Adrenal gland (tissue), 12 donors: Measurements from ENCODE around the gene POP7. TPM values are rescaled to one million over a fixed set of nuclear protein-coding genes. Genes with fewer than 3 reads are reported as not detected.

Experiments
- DNase-seq, 7 donors: peaks; one replicate each; pipeline ENCODE4 v3.0.0-alpha.2; 2019 to 2020
- H3K27ac ChIP-seq, 5 donors: fragments of 200-600 bp; sonication (generic) in 4 of 5; 1 replicate in 3 of 5; 2 replicates in 2 of 5; pipeline versions ENCODE4 v1.5.1 to v1.8.0; 2016 to 2020; ENCODE audit warnings: mild to moderate bottlenecking in 1 of 5
- H3K27me3 ChIP-seq: fragments of 200-600 bp; 2 replicates; pipeline ENCODE4 v1.8.0; 2021
- H3K36me3 ChIP-seq, 2 donors: fragments of 200-600 bp; replicated peaks in 1 of 2; 1 replicate in 1 of 2; 2 replicates in 1 of 2; pipeline versions ENCODE4 v1.5.1 to v1.8.0; 2018 to 2022
- H3K4me1 ChIP-seq, 2 donors: fragments of 200-600 bp; replicated peaks in 1 of 2; 1 replicate in 1 of 2; 2 replicates in 1 of 2; pipeline versions ENCODE4 v1.5.1 to v1.8.0; 2018 to 2021
- H3K4me3 ChIP-seq, 4 donors: fragments of 200-600 bp; sonication (generic) in 3 of 4; one replicate each; pipeline ENCODE4 v1.5.1; 2016 to 2018
- H3K9me3 ChIP-seq, 3 donors: fragments of 200-600 bp; sonication (generic) in 1 of 3; replicated peaks in 1 of 3; 1 replicate in 2 of 3; 2 replicates in 1 of 3; pipeline versions ENCODE4 v1.5.1 to v1.8.0; 2016 to 2021
- CTCF ChIP-seq, 6 experiments: fragments of 450-650 bp in 4 of 6; fragments of 200-600 bp in 2 of 6; sonication (generic) in 1 of 6; IDR thresholded peaks; 1 replicate in 5 of 6; 2 replicates in 1 of 6; pipeline versions ENCODE4 v1.5.1 to v1.8.0; 2016 to 2021; ENCODE audit warnings: antibody characterized with exemption in 6 of 6, mild to moderate bottlenecking in 2 of 6, moderate library complexity in 1 of 6
- POLR2A ChIP-seq, 2 donors: fragments of 450-650 bp; IDR thresholded peaks; one replicate each; pipeline ENCODE4 v1.6.1; 2017; ENCODE audit warnings: antibody characterized with exemption in 2 of 2, mild to moderate bottlenecking in 2 of 2, moderate library complexity in 1 of 2
- WGBS, 4 donors: extraction: QIAGEN DNeasy Blood & Tissue Kit in 2 of 4; methylation state at CpG; one replicate each; pipeline versions ENCODE4 v1.1.5 to v1.1.7; 2013 to 2017; 5-methylcytosine and 5-hydroxymethylcytosine counted together
- intact Hi-C, 2 donors: fragments of 100-400 bp; cut with DNase I; formaldehyde crosslinking; loops; one replicate each; pipeline versions ENCODE4 v1.14.1 to v1.15.0; 2022 to 2023
- polyA plus RNA-seq, 3 donors: library from polyadenylated mRNA; stranded (reverse); fragments of 200-250 nt in 2 of 3; fragments of 350-450 nt in 1 of 3; fragmentation: Illumina TruSeq in 1 of 3; extraction: RNeasy Lipid Tissue Mini Kit (QIAGEN cat#74804) in 1 of 3; gene quantifications; one replicate each; pipeline ENCODE4 v1.2.3, GENCODE V29; 2013 to 2014
- total RNA-seq, 9 donors: library from RNA; depleted of rRNA in 4 of 9; stranded (reverse); fragments of >200 nt in 4 of 9; fragments of 120-200 nt in 1 of 9; fragmentation: NEBNext Ultra II Directional in 1 of 9; extraction: Animal tissue kit (Norgen Biotek cat#: 25700) in 1 of 9; gene quantifications; one replicate each; pipeline versions ENCODE4 v1.1.0 to v1.2.4, GENCODE V29; 2013 to 2023
- donor health status: healthy with polysubstance abuse.
- donor health status: Bipolar disorder and iron deficiency.
- donor health status: DM: yes; HTN: yes; CAD: no.
- donor health status: DM: no; HTN: no; CAD: no.
- donor health status: DM: no; HTN: no; CAD: no.
- donor health status: DM: yes; HTN: yes; CAD: no.

POP7 gene
- total and polyA plus RNA-seq, 12 donors = 8.7 to 60.9 (median 34.2) TPM

- 59 to 81% methylated on average over 3 to 11 of the region's 11 CpGs; no CpG with 5 or more reads in 2 of the 4 donors for WGBS, 4 donors
- no peak for DNase-seq
- intact Hi-C loops = no loop called here
Measured at GRCh38 chr7:100731937-100732636, 26.2 kb downstream of the POP7 start.

DNA sequence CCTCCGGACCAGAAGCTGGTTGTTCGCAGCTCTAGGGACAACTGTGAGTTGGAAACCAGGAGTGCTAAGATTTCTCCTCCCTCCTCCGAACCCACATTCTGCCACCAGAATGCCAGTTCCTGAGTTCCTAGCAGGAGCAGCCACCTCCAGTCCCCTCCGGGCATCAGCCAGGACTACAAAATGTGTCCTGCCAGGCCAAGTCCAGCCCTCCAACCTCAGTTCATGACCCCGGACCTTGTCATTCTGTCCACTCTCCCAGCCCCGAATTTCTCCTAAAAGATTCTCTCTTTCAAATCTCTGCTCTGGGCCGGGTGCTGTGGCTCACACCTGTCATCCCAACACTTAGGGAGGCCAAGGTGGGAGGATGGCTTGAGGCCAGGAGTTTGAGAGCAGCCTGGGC is 29.8 kb downstream of the POP7 start:
- H3K4me1 ChIP-seq = no peaks in the 10 kb centered on the region
- TF ChIP-seq POLR2A (IDR thresholded peaks at IDR 0.05) (no peak), CTCF (IDR thresholded peaks at IDR 0.05) (no peak)
- H3K27me3 ChIP-seq = no peaks in the 10 kb centered on the region
- H3K27ac ChIP-seq = no peak overlapping the region
- DNase-seq = no peak
- H3K9me3 ChIP-seq = no peaks in the 10 kb centered on the region
- 85 to 88% methylated on average over 3 to 7 of the region's 7 CpGs; no CpG with 5 or more reads in 2 of the 4 donors for WGBS, 4 donors
- intact Hi-C loops = no loop called here
- H3K4me3 ChIP-seq = no peak overlapping the region
- H3K36me3 ChIP-seq = no peaks in the 10 kb centered on the region

More at GRCh38 chr7:100731937-100732636, 26.2 kb downstream of the POP7 start:
- no peaks in the 10 kb centered on the region for H3K36me3 ChIP-seq
- no peaks in the 10 kb centered on the region for H3K9me3 ChIP-seq
- no peaks in the 10 kb centered on the region for H3K4me1 ChIP-seq
- no peaks in the 10 kb centered on the region for H3K27me3 ChIP-seq
- H3K4me3 ChIP-seq = no peak overlapping the region
- no peak overlapping the region for H3K27ac ChIP-seq
- TF ChIP-seq CTCF (IDR thresholded peaks at IDR 0.05) = no peak
- no peak for TF ChIP-seq POLR2A (IDR thresholded peaks at IDR 0.05)

GRCh38 chr7:100736671-100737070 is 30.8 kb downstream of the POP7 start:
- H3K27me3 ChIP-seq = no peaks in the 10 kb centered on the region
- TF ChIP-seq CTCF (IDR thresholded peaks at IDR 0.05) = no peak
- no peak for TF ChIP-seq POLR2A (IDR thresholded peaks at IDR 0.05)
- H3K36me3 ChIP-seq = no peaks in the 10 kb centered on the region
- 90 to 100% methylated on average over 2 to 3 of the region's 13 CpGs; no CpG with 5 or more reads in 2 of the 4 donors for WGBS, 4 donors
- intact Hi-C loops = no loop called here
- no peaks in the 10 kb centered on the region for H3K4me1 ChIP-seq
- no peak overlapping the region for H3K27ac ChIP-seq
- H3K9me3 ChIP-seq = no peaks in the 10 kb centered on the region
- no peak overlapping the region for H3K4me3 ChIP-seq
- no peak for DNase-seq

DNA sequence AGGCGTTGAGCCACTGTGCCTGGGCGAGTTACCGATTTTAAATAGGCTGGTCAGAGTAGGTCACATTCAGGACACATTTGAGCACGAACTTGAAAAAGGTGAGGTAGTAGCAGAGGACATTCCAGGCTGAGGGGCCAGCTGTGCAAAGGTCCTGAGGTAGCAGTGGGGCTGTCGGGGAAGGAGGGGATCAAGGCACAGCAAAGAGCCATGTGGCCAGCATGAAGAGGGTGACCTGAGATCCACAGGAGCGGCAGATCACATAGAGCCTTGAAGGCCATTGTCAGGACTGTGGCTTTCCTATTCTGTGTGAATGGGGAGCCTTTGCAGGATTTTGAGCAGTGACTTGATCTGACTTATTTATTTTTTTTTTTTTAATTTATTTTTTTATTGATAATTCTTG is 34.0 kb downstream of the POP7 start:
- intact Hi-C loops = no loop called here
- DNase-seq = no peak
- H3K4me1 ChIP-seq = no peaks in the 10 kb centered on the region
- WGBS, 4 donors = 88 to 91% methylated on average over 3 to 6 of the region's 6 CpGs; no CpG with 5 or more reads in 2 of the 4 donors
- TF ChIP-seq POLR2A (IDR thresholded peaks at IDR 0.05) (no peak), CTCF (IDR thresholded peaks at IDR 0.05) (no peak)
- no peaks in the 10 kb centered on the region for H3K27me3 ChIP-seq
- H3K27ac ChIP-seq = no peak overlapping the region
- no peak overlapping the region for H3K4me3 ChIP-seq
- H3K36me3 ChIP-seq = no peaks in the 10 kb centered on the region
- H3K9me3 ChIP-seq = no peaks in the 10 kb centered on the region
